Measurements from ENCODE around the gene ERC2. TPM values are rescaled to one million over a fixed set of nuclear protein-coding genes. Genes with fewer than 3 reads are reported as not detected.

ERC2 gene
- polyA plus RNA-seq, 2 of the 4 experiments (the other 2 are of a cell fraction) = 0.16 TPM; not detected in 1

DNA sequence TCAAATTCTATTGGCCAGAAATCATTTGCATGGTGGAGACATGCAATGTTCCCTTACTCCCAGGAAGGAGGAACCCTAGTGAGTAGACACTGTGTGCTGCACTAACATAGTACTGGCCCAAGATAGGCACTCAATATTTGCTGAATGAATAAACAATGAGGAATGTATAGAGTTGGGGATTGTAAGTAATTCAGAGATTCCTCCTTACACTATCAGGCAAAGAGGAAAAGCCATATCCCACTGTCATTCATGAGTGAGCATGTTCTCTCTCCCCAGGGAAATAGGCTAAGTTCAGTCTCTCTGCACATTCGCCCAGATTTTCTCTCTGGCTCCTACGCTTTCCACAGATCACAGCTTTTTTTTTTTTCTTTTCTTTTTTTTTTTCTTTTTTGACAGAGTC, 826.3 kb downstream of the ERC2 start:
- H3K9me3 ChIP-seq = no peaks in the 10 kb centered on the region
- POLR2A ChIA-PET = no interaction called here
- FAIRE-seq = no peak
- H3K4me1 ChIP-seq = no peaks in the 10 kb centered on the region
- ATAC-seq = no peak
- CTCF ChIA-PET = no interaction called here
- TF ChIP-seq HES2 (IDR thresholded peaks at IDR 0.05) (no peak), KDM1A (IDR thresholded peaks at IDR 0.05; ENCODE audit: low read depth) (no peak), BCL3 (IDR thresholded peaks at IDR 0.05) (no peak), SREBF2 (IDR thresholded peaks at IDR 0.05) (no peak), CBX2 (IDR thresholded peaks at IDR 0.05; ENCODE audit: borderline replicate concordance, low read depth) (no peak), BHLHE40 (IDR thresholded peaks at IDR 0.05; ENCODE audit: low read depth, low read length) (no peak), TFCP2L1 (CRISPR knock-in tag; IDR thresholded peaks at IDR 0.05) (no peak), RCOR1 (IDR thresholded peaks at IDR 0.05; ENCODE audit: low read depth, low read length) (no peak), NPAS2 (CRISPR knock-in tag; IDR thresholded peaks at IDR 0.05; ENCODE audit: borderline replicate concordance) (no peak), JUNB (IDR thresholded peaks at IDR 0.05) (no peak), GATA3 (IDR thresholded peaks at IDR 0.05; ENCODE audit: borderline replicate concordance) (no peak), MYC (IDR thresholded peaks at IDR 0.05; ENCODE audit: borderline replicate concordance, low read length) (no peak), CHD4 (IDR thresholded peaks at IDR 0.05; ENCODE audit: borderline replicate concordance) (no peak), RARB (CRISPR knock-in tag; IDR thresholded peaks at IDR 0.05) (no peak), POLR2AphosphoS2 (conservative IDR thresholded peaks at IDR 0.05; ENCODE audit: low read length) (no peak), KDM5A (IDR thresholded peaks at IDR 0.05) (no peak), FOSB (CRISPR knock-in tag; IDR thresholded peaks at IDR 0.05) (no peak), TP53 (CRISPR knock-in tag; IDR thresholded peaks at IDR 0.05) (no peak)
- TF ChIP-seq, protein P1, sequence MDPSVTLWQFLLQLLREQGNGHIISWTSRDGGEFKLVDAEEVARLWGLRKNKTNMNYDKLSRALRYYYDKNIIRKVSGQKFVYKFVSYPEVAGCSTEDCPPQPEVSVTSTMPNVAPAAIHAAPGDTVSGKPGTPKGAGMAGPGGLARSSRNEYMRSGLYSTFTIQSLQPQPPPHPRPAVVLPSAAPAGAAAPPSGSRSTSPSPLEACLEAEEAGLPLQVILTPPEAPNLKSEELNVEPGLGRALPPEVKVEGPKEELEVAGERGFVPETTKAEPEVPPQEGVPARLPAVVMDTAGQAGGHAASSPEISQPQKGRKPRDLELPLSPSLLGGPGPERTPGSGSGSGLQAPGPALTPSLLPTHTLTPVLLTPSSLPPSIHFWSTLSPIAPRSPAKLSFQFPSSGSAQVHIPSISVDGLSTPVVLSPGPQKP (IDR thresholded peaks at IDR 0.05; ENCODE audit: low read depth, low read length) = no peak
- TF ChIP-seq, protein P2, sequence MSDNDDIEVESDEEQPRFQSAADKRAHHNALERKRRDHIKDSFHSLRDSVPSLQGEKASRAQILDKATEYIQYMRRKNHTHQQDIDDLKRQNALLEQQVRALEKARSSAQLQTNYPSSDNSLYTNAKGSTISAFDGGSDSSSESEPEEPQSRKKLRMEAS (IDR thresholded peaks at IDR 0.05) = no peak
- H3K4me2 ChIP-seq = no peak overlapping the region
- no peak for DNase-seq (ENCODE audit: low read depth in 1 of 2, low spot score in 1 of 2)
- H3K27ac ChIP-seq = no peak overlapping the region
- H3K4me3 ChIP-seq = no peak overlapping the region
- WGBS (ENCODE audit: missing lambda C conversion rate) = 7% methylated on average over 2 of the region's 2 CpGs

GRCh38 chr3:55639896-55640765, 828.1 kb downstream of the ERC2 start:
- CTCF ChIA-PET = no interaction called here
- DNase-seq (ENCODE audit: low read depth in 1 of 2, low spot score in 1 of 2) (no peak), ATAC-seq (no peak), FAIRE-seq (no peak)
- H3K27ac ChIP-seq = no peak overlapping the region
- H3K4me1 ChIP-seq = no peaks in the 10 kb centered on the region
- no peak overlapping the region for H3K4me3 ChIP-seq
- no peak for TF ChIP-seq JUNB (IDR thresholded peaks at IDR 0.05)
- no peak for TF ChIP-seq SREBF2 (IDR thresholded peaks at IDR 0.05)
- no peak for TF ChIP-seq SMC3 (IDR thresholded peaks at IDR 0.05)
- no peak for TF ChIP-seq NR3C1 (IDR thresholded peaks at IDR 0.05)
- no peak for TF ChIP-seq RARB (CRISPR knock-in tag; IDR thresholded peaks at IDR 0.05)
- no peak for TF ChIP-seq HDAC2 (IDR thresholded peaks at IDR 0.05)
- no peak for TF ChIP-seq POLR2A (IDR thresholded peaks at IDR 0.05; ENCODE audit: low read length)
- no peak for TF ChIP-seq MYC (IDR thresholded peaks at IDR 0.05; ENCODE audit: borderline replicate concordance, low read length)
- TF ChIP-seq, protein P3, sequence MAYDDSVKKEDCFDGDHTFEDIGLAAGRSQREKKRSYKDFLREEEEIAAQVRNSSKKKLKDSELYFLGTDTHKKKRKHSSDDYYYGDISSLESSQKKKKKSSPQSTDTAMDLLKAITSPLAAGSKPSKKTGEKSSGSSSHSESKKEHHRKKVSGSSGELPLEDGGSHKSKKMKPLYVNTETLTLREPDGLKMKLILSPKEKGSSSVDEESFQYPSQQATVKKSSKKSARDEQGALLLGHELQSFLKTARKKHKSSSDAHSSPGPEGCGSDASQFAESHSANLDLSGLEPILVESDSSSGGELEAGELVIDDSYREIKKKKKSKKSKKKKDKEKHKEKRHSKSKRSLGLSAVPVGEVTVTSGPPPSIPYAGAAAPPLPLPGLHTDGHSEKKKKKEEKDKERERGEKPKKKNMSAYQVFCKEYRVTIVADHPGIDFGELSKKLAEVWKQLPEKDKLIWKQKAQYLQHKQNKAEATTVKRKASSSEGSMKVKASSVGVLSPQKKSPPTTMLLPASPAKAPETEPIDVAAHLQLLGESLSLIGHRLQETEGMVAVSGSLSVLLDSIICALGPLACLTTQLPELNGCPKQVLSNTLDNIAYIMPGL (CRISPR knock-in tag; IDR thresholded peaks at IDR 0.05; ENCODE audit: borderline replicate concordance) = no peak
- TF ChIP-seq, protein P4, sequence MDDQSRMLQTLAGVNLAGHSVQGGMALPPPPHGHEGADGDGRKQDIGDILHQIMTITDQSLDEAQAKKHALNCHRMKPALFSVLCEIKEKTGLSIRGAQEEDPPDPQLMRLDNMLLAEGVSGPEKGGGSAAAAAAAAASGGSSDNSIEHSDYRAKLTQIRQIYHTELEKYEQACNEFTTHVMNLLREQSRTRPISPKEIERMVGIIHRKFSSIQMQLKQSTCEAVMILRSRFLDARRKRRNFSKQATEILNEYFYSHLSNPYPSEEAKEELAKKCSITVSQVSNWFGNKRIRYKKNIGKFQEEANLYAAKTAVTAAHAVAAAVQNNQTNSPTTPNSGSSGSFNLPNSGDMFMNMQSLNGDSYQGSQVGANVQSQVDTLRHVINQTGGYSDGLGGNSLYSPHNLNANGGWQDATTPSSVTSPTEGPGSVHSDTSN (IDR thresholded peaks at IDR 0.05) = no peak
- TF ChIP-seq, protein P1 (IDR thresholded peaks at IDR 0.05; ENCODE audit: low read depth, low read length) = no peak
- TF ChIP-seq CHD2 (IDR thresholded peaks at IDR 0.05; ENCODE audit: low read length, partially characterized antibody) = no peak
- TF ChIP-seq NPAS2 (CRISPR knock-in tag; IDR thresholded peaks at IDR 0.05; ENCODE audit: borderline replicate concordance) = no peak
- no peak for TF ChIP-seq KDM1A (IDR thresholded peaks at IDR 0.05; ENCODE audit: low read depth)
- no peak for TF ChIP-seq TP53 (CRISPR knock-in tag; IDR thresholded peaks at IDR 0.05)
- POLR2A ChIA-PET = no interaction called here
- H3K9me3 ChIP-seq = no peaks in the 10 kb centered on the region
- 28% methylated on average over 9 of the region's 9 CpGs for WGBS (ENCODE audit: missing lambda C conversion rate)
- no peak overlapping the region for H3K4me2 ChIP-seq
